Hepatocyte (in vitro differentiated cells): Measurements from ENCODE around the gene ERVFRD-1. TPM values are rescaled to one million over a fixed set of nuclear protein-coding genes. Genes with fewer than 3 reads are reported as not detected.

ENCODE experiments used
- polyA plus RNA-seq: library from polyadenylated mRNA; unstranded; fragments of >200 nt; fragmentation: Nextera tagmentation; extraction: Ambion mirVana; gene quantifications from 2 replicates; pipeline ENCODE4 v1.2.1, GENCODE V29; 2016
- small RNA-seq: library from RNA; depleted of rRNA; stranded (forward); fragments of <200 nt; gene quantifications from one replicate; pipeline ENCODE3, GENCODE V24; 2014
- total RNA-seq: library from RNA; depleted of rRNA; stranded (reverse); fragments of >200 nt; gene quantifications from 2 replicates; pipeline ENCODE4 v1.2.3, GENCODE V29; 2014

ERVFRD-1 gene
- total and polyA plus RNA-seq, 2 experiments from 2014 or later, result 2.2 to 4.9 TPM

Small RNAs within 50 kb of the gene (small RNA-seq; reads per million reads assigned to genes)
- gene AL136139.1, result not detected

Other genes starting within 250 kb of the ERVFRD-1 start
- gene GCM2, start 229.7 kb downstream of the ERVFRD-1 start, total RNA-seq, result not detected in 2 replicates
- 0.17 TPM in 1 of 2 replicates, not detected in the other for gene GCM2, start 229.7 kb downstream of the ERVFRD-1 start, polyA plus RNA-seq
- gene SYCP2L, start 224.7 kb downstream of the ERVFRD-1 start, total RNA-seq, result 1.00 and 1.1 TPM in 2 replicates
- gene SYCP2L, start 224.7 kb downstream of the ERVFRD-1 start, polyA plus RNA-seq, result 0.37 and 1.3 TPM in 2 replicates
- gene ELOVL2, start 67.4 kb downstream of the ERVFRD-1 start, total RNA-seq, result 20.8 and 24.8 TPM in 2 replicates
- 13.6 and 13.9 TPM in 2 replicates for gene ELOVL2, start 67.4 kb downstream of the ERVFRD-1 start, polyA plus RNA-seq
- 16.0 and 18.2 TPM in 2 replicates for gene SMIM13, start 17.9 kb downstream of the ERVFRD-1 start, total RNA-seq
- gene SMIM13, start 17.9 kb downstream of the ERVFRD-1 start, polyA plus RNA-seq, result 9.3 and 12.3 TPM in 2 replicates
- gene NEDD9, start 120.9 kb upstream of the ERVFRD-1 start, total RNA-seq, result 55.1 and 57.3 TPM in 2 replicates
- gene NEDD9, start 120.9 kb upstream of the ERVFRD-1 start, polyA plus RNA-seq, result 59.3 and 67.1 TPM in 2 replicates